Urinary bladder (tissue), 4 donors: Measurements from ENCODE around the gene NDUFV1. TPM values are rescaled to one million over a fixed set of nuclear protein-coding genes. Genes with fewer than 3 reads are reported as not detected.
"Not testable (repeated sequence)": the region's sequence is repeated elsewhere in the genome, so short reads cannot be mapped to it uniquely, and the experiment has no call there.

Experiments
- DNase-seq: peaks from one replicate; pipeline ENCODE4 v3.0.0-alpha.2; 2015; ENCODE audit errors: extremely low spot score
- H3K27ac ChIP-seq: one replicate; pipeline ENCODE4 v1.5.1; 2013; ENCODE audit warnings: low read depth, mild to moderate bottlenecking, moderate library complexity
- H3K36me3 ChIP-seq: one replicate; pipeline ENCODE4 v1.6.1; 2013; ENCODE audit warnings: mild to moderate bottlenecking, moderate library complexity; ENCODE audit not compliant: insufficient read depth
- H3K4me1 ChIP-seq: one replicate; pipeline ENCODE4 v1.6.1; 2013; ENCODE audit warnings: mild to moderate bottlenecking, moderate library complexity; ENCODE audit not compliant: insufficient read depth
- H3K4me3 ChIP-seq: one replicate; pipeline ENCODE4 v1.5.1; 2013; ENCODE audit warnings: low read depth, low read length
- WGBS: extraction: QIAGEN DNeasy Blood & Tissue Kit; methylation state at CpG from one replicate; pipeline ENCODE4 v1.1.7; 2013; 5-methylcytosine and 5-hydroxymethylcytosine counted together
- polyA plus RNA-seq: library from polyadenylated mRNA; stranded (reverse); fragments of 200-250 nt; gene quantifications from one replicate; pipeline ENCODE4 v1.2.3, GENCODE V29; 2013
- total RNA-seq: library from RNA; depleted of rRNA; stranded (reverse); fragments of >200 nt; gene quantifications from one replicate; pipeline ENCODE4 v1.2.3, GENCODE V29; 2014
- donor health status: healthy with polysubstance abuse.
- donor health status: healthy.

The NDUFV1 gene
- total and polyA plus RNA-seq, 2 donors: 103 to 161 TPM

- DNase-seq: no peak
- WGBS: 88% methylated on average over 14 of the region's 14 CpGs
- Histone ChIP-seq H3K27ac (no peak overlapping the region), H3K4me3 (no peak overlapping the region), H3K36me3 (no peaks in the 10 kb centered on the region), H3K4me1 (no peaks in the 10 kb centered on the region)
These were observed 4.4 kb downstream of the NDUFV1 start for GRCh38 chr11:67611165-67611564.

DNA sequence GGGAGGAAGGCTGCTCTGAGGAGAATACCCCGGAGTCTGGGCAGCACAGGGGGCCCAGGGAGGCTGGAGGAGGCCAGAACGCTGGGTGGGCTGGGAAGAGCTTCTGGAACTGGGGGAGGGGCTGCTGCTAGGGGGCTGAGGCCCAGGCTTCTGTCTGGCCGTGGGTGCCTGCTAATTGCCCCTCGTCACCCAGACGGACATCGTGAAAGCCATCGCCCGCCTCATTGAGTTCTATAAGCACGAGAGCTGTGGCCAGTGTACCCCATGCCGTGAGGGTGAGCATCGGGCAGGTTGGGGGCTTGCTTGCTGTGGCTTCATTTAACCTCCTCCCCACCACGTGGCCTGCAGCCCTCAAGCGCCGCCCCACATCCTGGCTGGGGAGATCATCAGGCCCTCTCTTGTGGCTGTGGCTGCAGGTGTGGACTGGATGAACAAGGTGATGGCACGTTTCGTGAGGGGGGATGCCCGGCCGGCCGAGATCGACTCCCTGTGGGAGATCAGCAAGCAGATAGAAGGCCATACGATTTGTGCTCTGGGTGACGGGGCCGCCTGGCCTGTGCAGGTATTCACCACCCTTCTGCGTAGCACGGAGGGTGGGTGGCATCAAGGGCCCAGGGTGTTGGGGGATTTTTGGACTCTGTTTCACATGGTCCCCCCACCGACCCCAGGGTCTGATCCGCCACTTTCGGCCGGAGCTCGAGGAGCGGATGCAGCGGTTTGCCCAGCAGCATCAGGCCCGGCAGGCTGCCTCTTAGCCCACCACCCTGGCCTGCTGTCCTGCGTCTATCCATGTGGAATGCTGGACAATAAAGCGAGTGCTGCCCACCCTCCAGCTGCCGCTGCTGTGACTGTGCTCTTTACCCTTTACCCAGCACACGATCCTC is 5.2 kb downstream of the NDUFV1 start:
- DNase-seq: no peak
- Histone ChIP-seq H3K27ac (no peak overlapping the region), H3K4me3 (no peak overlapping the region), H3K36me3 (no peaks in the 10 kb centered on the region), H3K4me1 (no peaks in the 10 kb centered on the region)
- 88% methylated on average over 37 of the region's 37 CpGs for WGBS

GRCh38 chr11:67612751-67613150 is 6.0 kb downstream of the NDUFV1 start:
- no peak for DNase-seq
- Histone ChIP-seq H3K4me3 (no peak overlapping the region), H3K36me3 (no peaks in the 10 kb centered on the region), H3K27ac (no peak overlapping the region), H3K4me1 (no peaks in the 10 kb centered on the region)
- 88% methylated on average over 13 of the region's 13 CpGs for WGBS

DNA sequence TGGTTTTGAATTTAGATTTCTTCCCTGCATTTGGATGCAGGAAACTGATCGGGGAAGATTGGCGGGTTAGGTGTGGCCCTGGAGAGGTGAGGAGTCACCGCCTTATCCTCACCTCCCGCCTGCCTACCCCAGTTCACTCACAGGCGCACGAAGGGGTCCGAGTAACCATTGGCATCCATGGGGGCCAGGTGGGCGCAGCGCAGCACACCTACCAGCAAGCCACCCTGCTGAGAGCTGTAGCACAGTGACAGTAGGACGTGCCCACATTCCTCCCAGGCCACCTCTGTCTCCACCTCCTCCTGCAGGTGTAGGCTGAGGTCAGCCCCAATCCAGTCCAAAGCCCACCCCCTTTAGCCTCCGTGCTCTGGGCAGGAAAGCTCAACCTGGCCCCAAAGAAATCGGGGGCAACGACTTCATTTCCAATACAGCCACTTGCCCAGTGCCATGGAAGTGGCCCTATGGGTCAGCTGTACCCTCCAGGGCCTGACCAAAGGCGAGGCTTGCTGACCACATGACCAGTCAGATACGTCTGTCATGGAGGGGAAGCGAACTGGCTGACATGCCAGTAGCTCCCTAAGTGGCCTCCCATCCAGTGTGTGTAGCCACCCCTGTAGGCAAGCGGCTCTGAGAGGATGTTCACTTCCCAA is 6.7 kb downstream of the NDUFV1 start:
- no peak overlapping the region for H3K27ac ChIP-seq
- 84% methylated on average over 17 of the region's 17 CpGs for WGBS
- H3K36me3 ChIP-seq: no peaks in the 10 kb centered on the region
- H3K4me1 ChIP-seq: no peaks in the 10 kb centered on the region
- no peak for DNase-seq
- H3K4me3 ChIP-seq: no peak overlapping the region

- Histone ChIP-seq H3K36me3 (no peaks in the 10 kb centered on the region), H3K4me1 (no peaks in the 10 kb centered on the region), H3K4me3 (peak overlapping the region; percentile 6), H3K27ac (no peak overlapping the region)
- 10% methylated on average over 23 of the region's 23 CpGs for WGBS
- DNase-seq: no peak
These were observed 7.4 kb downstream of the NDUFV1 start for GRCh38 chr11:67613960-67614715.

DNA sequence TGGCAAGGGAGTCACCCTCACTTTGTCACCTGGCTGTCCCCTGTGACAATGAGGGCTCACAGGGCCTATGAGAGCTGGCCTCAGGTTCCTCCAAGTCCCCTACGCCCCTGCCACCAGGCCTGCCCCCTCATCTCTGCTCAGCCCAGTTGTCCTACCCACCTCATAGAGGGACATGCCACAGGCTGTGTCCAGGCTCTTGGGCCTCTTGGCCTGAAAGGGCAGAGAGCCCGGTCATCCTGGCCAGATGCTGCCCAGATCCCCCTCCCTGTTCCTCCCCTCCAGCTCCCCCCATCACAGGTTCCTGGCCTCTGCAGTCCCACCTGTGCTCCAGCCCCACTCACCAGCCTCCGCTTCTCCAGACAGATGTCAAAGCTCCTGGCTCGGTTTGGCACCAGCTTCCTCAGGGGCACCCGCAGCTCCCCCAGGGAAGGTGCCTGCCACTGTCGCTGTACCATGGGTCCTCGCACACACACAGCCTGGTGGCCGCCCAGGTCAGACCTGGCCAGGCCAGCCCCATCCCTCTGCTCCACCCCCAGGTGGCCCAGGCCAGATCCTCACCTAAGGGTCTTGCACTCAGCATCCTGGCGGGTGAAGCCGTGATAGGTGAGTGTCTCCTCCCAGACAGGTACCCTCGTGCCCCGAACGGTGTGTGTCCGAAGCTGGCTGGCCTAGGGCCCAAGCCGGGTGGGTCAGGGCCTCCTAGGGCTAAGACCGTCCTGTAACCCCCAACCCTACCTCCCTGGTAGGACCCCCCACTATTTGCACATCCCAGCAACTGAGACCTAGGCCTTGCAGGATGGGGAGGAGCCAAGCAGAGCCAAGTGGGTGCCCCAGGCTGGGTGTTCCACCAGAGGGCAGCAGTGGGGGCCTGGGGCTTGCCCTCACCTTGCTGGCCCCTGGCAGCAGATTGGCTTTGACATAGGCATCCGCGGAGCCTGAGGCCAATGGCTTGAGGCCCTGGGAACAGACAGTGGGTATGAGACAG is 8.3 kb downstream of the NDUFV1 start:
- 79% methylated on average over 18 of the region's 18 CpGs for WGBS
- H3K36me3 ChIP-seq: no peaks in the 10 kb centered on the region
- no peaks in the 10 kb centered on the region for H3K4me1 ChIP-seq
- H3K4me3 ChIP-seq: no peak overlapping the region
- H3K27ac ChIP-seq: no peak overlapping the region
- no peak for DNase-seq

GRCh38 chr11:67615728-67616430 is 9.1 kb downstream of the NDUFV1 start:
- Histone ChIP-seq H3K36me3 (no peaks in the 10 kb centered on the region), H3K27ac (no peak overlapping the region), H3K4me1 (no peaks in the 10 kb centered on the region), H3K4me3 (no peak overlapping the region)
- 21% methylated on average over 34 of the region's 34 CpGs for WGBS
- no peak for DNase-seq

GRCh38 chr11:67616431-67617242 is 9.9 kb downstream of the NDUFV1 start:
- no peak for DNase-seq
- no peaks in the 10 kb centered on the region for H3K36me3 ChIP-seq
- H3K27ac ChIP-seq: no peak overlapping the region
- H3K4me1 ChIP-seq: no peaks in the 10 kb centered on the region
- 29% methylated on average over 11 of the region's 11 CpGs for WGBS
- no peak overlapping the region for H3K4me3 ChIP-seq

- H3K4me3 ChIP-seq: no peak overlapping the region
- no peak overlapping the region for H3K27ac ChIP-seq
- H3K4me1 ChIP-seq: no peaks in the 10 kb centered on the region
- H3K36me3 ChIP-seq: no peaks in the 10 kb centered on the region
- 72% methylated on average over 7 of the region's 7 CpGs for WGBS
- DNase-seq: no peak
These were observed 10.7 kb downstream of the NDUFV1 start for GRCh38 chr11:67617243-67617953.

DNA sequence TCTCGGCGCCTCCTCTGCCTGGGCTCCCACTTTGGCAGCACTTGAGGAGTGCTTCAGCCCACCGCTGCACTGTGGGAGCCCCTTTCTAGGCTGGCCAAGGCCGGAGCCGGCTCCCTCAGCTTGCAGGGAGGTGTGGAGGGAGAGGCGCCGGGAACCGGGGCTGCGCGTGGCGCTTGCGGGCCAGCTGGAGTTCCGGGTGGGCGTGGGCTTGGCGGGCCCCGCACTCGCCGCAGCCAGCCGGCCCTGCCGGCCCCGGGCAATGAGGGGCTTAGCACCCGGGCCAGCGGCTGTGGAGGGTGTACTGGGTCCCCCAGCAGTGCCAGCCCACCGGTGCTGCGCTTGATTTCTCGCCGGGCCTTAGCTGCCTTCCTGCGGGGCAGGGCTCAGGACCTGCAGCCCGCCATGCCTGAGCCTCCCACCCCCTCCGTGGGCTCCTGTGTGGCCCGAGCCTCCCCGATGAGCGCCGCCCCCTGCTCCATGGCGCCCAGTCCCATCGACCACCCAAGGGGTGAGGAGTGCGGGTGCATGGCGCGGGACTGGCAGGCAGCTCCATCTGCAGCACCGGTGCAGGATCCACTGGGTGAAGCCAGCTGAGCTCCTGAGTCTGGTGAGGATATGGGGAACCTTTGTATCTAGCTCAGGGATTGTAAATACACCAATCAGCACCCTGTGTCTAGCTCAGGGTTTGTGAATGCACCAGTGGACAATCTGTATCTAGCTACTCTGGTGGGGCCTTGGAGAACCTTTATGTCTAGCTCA is 12.3 kb downstream of the NDUFV1 start:
- not testable (repeated sequence) for H3K4me3 ChIP-seq, DNase-seq, H3K4me1 ChIP-seq, H3K36me3 ChIP-seq, H3K27ac ChIP-seq
- 89% methylated on average over 40 of the region's 40 CpGs for WGBS
